HG03469 (cell line): ENCODE data around the gene ABL1.
"Not testable (repeated sequence)": the region's sequence is repeated elsewhere in the genome, so short reads cannot be mapped to it uniquely, and the experiment has no call there.

ENCODE experiments used
- ATAC-seq: cut with Tn5 transposase; IDR thresholded peaks from one replicate; pipeline ENCODE4 v1.9.1; 2021; ENCODE audit warnings: mild to moderate bottlenecking, moderate library complexity, moderate number of reproducible peaks; ENCODE audit not compliant: unreplicated experiment

ABL1 gene

GRCh38 chr9:130834371-130835336, at the start of gene ABL1:
TSS of gene ABL1 (plus strand) at chr9:130835254. CDS start at chr9:130835447, 193 bp downstream.
- ATAC-seq: no peak

GRCh38 chr9:130785940-130786508, 49.0 kb upstream of the ABL1 start:
- ATAC-seq: no peak

GRCh38 chr9:130786526-130786925, 48.5 kb upstream of the ABL1 start:
- no peak for ATAC-seq

- no peak for ATAC-seq
Observed at GRCh38 chr9:130789747-130790672, 45.0 kb upstream of the ABL1 start.

- ATAC-seq: no peak
Observed at GRCh38 chr9:130791303-130791894, 43.7 kb upstream of the ABL1 start.

GRCh38 chr9:130793589-130793988, 41.5 kb upstream of the ABL1 start:
- ATAC-seq: no peak

- not testable (repeated sequence) for ATAC-seq
Observed at GRCh38 chr9:130794021-130794420, 41.0 kb upstream of the ABL1 start.

GRCh38 chr9:130794423-130794822, 40.6 kb upstream of the ABL1 start:
- not testable (repeated sequence) for ATAC-seq

GRCh38 chr9:130794923-130795495, 40.0 kb upstream of the ABL1 start:
- ATAC-seq: no peak

- not testable (repeated sequence) for ATAC-seq
Observed at GRCh38 chr9:130803116-130803515, 31.9 kb upstream of the ABL1 start.

- ATAC-seq: no peak
Observed at GRCh38 chr9:130805510-130806326, 29.3 kb upstream of the ABL1 start.

- no peak for ATAC-seq
Observed at GRCh38 chr9:130806327-130806716, 28.7 kb upstream of the ABL1 start.

- ATAC-seq: no peak
Observed at GRCh38 chr9:130810609-130811136, 24.4 kb upstream of the ABL1 start.

- no peak for ATAC-seq
Observed at GRCh38 chr9:130815242-130815808, 19.7 kb upstream of the ABL1 start.

GRCh38 chr9:130817914-130818313, 17.1 kb upstream of the ABL1 start:
- no peak for ATAC-seq

- ATAC-seq: no peak
Observed at GRCh38 chr9:130820135-130820738, 14.8 kb upstream of the ABL1 start.

- ATAC-seq: no peak
Observed at GRCh38 chr9:130823435-130823834, 11.6 kb upstream of the ABL1 start.

GRCh38 chr9:130824079-130824478, 11.0 kb upstream of the ABL1 start:
- no peak for ATAC-seq
